ENCODE results near the gene UGT1A1.

The UGT1A1 gene

DNA sequence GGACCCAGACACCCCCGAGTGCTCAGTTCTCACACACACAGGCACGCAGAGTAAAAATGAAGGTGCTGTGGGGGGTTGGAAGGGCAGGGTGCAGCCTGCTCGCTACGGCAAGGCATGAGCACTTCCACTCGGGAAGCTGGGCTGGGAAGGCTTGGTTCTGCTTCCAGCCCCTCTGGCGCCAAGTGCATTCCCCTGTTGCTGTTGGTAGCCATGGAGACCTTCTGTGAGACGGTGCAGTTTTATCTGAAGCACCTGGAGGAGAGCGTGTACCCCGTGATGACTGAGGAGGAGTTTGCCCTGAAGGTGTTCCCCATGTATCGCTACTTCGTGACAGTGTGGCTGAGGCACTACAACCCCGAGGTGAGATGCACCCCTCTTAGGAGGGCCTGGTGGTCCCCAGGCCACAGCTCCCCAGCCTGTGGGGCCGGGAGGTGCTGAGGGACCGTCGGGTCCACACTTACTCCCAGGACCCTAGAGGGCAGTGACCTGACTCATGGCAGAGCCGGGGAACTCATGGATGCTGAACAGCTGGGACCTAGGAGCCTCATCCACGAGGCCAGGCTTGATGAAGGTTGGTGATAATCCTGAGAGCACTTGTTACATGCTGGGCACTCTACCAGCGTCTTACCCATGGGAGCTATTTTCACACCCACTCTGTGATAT, 33.5 kb downstream of the UGT1A1 start:
- TF ChIP-seq, protein P1, sequence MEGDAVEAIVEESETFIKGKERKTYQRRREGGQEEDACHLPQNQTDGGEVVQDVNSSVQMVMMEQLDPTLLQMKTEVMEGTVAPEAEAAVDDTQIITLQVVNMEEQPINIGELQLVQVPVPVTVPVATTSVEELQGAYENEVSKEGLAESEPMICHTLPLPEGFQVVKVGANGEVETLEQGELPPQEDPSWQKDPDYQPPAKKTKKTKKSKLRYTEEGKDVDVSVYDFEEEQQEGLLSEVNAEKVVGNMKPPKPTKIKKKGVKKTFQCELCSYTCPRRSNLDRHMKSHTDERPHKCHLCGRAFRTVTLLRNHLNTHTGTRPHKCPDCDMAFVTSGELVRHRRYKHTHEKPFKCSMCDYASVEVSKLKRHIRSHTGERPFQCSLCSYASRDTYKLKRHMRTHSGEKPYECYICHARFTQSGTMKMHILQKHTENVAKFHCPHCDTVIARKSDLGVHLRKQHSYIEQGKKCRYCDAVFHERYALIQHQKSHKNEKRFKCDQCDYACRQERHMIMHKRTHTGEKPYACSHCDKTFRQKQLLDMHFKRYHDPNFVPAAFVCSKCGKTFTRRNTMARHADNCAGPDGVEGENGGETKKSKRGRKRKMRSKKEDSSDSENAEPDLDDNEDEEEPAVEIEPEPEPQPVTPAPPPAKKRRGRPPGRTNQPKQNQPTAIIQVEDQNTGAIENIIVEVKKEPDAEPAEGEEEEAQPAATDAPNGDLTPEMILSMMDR (IDR thresholded peaks at IDR 0.05; ENCODE audit: extremely low read depth, missing control alignments) = no peak
- DNase-seq (ENCODE audit: low spot score) = no peak

DNA sequence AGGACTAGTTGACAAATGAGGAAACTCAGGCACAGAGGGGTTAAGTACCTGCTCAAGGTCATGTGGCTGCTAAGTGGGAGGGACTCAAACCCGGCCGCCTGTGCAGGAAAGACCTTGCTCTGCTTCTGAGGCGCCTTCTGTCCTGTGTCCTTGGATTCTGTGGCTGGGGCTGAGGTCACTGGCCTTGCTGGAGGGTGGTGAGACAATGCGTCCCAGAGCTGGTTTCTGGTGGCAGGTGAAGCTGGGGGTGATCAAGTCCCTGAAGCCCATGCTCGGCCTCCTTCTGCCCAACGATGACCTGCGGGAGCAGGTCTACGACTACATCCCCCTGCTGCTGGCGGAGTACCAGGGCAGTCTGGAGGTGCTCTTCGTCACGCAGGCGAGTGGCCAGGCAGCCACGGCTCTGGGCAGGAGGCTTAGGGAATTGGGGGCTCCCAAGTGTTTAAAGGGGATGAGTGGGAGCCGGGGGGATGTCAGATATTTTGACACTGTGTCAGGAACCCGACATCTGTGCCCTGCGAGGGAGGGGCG, 34.1 kb downstream of the UGT1A1 start:
- TF ChIP-seq, protein P1 (IDR thresholded peaks at IDR 0.05; ENCODE audit: extremely low read depth, missing control alignments) = no peak
- no peak for DNase-seq (ENCODE audit: low spot score)

DNA sequence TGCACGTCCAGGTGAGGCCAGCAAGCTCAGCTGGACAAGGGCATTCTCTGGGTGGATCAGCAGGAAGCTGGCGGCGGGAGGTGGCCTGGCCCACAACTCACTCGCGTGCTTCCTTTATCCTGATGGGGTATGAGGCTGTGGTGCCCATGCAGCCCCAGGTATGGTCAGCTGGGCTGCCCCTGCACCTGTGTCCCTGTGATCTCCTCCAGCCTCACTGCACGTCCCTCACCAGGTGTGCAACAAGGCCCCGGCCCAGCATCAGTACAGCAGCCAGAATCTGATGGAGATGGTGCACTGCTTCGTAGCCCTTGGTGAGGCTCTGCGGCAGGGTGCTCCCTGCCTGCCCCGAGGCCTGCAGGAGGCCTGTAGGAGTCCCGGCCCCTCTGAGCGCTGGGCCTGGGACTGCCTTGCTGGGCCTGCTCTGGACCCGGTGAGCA, 35.7 kb downstream of the UGT1A1 start:
- DNase-seq (ENCODE audit: low spot score) = no peak
- TF ChIP-seq, protein P1 (IDR thresholded peaks at IDR 0.05; ENCODE audit: extremely low read depth, missing control alignments) = no peak

DNA sequence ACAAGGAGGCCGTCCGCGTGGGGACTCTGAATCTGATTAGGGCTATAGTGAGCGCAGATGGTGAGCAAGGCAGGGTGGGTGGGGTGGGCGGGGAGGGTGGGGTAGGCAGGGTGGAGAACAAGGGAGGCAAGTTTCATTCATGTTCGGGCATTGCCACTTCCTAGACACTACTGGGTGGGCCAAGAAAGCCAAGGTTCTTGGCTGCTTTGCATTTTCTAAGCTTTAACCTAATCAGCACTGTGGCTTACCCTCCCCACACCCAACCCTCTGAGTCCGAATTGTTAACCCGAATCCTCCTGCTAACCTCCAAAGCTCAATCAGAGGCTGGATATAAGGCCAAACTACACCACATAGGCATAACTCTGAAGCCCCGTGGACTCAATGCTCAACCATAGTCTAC, 36.2 kb downstream of the UGT1A1 start:
- TF ChIP-seq, protein P1 (IDR thresholded peaks at IDR 0.05; ENCODE audit: extremely low read depth, missing control alignments) = no peak
- DNase-seq (ENCODE audit: low spot score) = no peak

DNA sequence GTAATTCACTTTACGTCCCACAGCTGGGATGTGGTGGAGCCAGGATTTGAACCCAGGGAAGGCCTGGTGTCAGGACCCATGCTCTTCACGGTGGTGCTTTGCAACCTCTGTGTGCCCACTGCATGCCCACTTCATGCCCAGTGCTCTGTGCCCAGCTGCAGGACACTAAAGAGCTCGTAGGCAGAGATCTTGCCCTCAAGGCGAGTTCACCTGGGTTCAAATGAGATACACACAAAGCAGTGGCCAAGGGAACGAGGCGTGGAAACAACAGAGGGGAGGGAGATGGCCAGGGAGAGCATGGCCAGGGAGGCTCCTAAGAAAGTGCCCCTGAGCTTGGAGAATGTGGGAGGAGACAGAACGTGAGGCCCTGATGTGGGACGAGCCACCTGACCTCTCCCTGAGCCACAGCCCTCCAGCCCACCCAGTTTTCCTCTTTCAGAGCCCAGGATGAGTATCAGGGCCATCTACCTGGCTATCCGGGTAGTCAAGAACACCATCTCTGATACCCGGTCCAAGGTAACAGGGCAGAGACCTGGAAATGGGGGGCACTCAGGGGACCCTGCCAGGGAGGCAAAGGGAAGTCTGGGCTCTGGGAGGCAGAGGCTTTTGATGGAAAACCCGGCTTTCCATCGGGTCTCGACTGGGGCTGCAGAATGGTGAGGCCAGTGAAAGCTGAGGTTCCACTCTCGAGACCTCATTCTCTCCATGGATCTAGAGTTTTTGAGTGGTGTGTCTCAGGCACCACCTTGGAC, 38.4 kb downstream of the UGT1A1 start:
- DNase-seq (ENCODE audit: low spot score) = no peak
- TF ChIP-seq, protein P1 (IDR thresholded peaks at IDR 0.05; ENCODE audit: extremely low read depth, missing control alignments) = no peak

DNA sequence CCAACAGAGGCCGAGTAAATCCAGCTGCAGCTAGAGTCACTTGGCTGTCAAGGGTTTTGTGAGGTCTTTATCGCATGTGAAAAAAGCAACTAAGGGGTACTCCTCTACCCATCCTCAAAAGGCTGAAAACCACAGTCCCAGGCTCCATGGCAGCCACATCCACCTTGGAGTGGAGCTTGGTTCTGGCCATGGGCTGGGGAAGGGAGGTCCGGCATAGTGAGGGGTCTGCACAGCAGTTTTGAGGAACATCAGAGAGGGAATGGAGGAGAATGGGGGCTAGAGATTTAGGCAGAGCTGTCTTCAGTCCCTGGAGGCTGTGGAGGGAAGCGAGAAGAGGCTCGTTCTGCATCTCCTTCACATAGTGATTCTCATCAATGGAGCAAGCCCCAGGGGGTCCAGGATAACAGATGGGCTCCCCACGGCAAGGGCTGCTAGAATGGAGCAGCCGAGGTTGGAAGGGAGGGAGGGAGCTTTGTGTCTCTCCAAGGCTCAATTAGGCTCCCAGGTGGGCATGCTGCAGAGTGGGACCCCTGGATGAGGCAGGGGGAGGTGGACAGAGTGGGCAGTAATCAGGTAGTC, 39.1 kb downstream of the UGT1A1 start:
- TF ChIP-seq, protein P1 (IDR thresholded peaks at IDR 0.05; ENCODE audit: extremely low read depth, missing control alignments) = no peak

DNA sequence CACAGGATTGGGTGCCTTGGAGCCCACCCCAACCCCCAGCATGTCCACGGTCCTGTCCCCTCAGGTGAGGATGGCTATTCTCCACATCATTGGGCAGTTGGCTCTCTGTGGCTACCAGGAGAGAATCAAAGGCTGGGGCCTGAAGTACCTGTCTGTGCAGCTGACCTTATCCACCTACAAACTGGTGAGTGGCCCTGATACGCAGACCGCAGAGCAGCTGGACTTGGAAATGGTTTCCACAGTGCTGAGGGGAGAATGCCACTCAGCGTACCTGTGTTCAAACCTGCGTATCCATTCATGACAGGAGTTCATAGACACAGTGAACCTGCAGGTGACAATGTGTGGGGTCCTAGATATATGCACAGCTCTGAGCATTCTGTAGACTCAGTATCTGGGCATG, 39.6 kb downstream of the UGT1A1 start:
- no peak for DNase-seq (ENCODE audit: low spot score)
- TF ChIP-seq, protein P1 (IDR thresholded peaks at IDR 0.05; ENCODE audit: extremely low read depth, missing control alignments) = no peak

More for the DNA sequence above, 39.1 kb downstream of the UGT1A1 start:
- DNase-seq (ENCODE audit: low spot score) = no peak
